ENCODE measurements around the gene RFESD. TPM values are rescaled to one million over a fixed set of nuclear protein-coding genes. Genes with fewer than 3 reads are reported as not detected.

Gene RFESD
- total RNA-seq, 2 experiments from 2014 or later = 1.3 to 1.5 TPM

GRCh38 chr5:95668728-95669127 lies 22.2 kb downstream of the RFESD start:
- H3K4me3 ChIP-seq (ENCODE audit: low read length) = no peak overlapping the region
- Mint-ChIP-seq H3K4me1 (ENCODE audit: low read depth) (peaks cover 6% of the 10 kb centered on the region), H3K9me3 (no peaks in the 10 kb centered on the region), H3K27me3 (no peaks in the 10 kb centered on the region), H3K4me3 (no peak overlapping the region), H3K36me3 (ENCODE audit: low read depth) (no peaks in the 10 kb centered on the region), H3K27ac (no peak overlapping the region)
- no peak for TF ChIP-seq CTCF (IDR thresholded peaks at IDR 0.05)
- no peaks in the 10 kb centered on the region for H3K36me3 ChIP-seq (ENCODE audit: insufficient read depth, low read length)
- H3K27me3 ChIP-seq (ENCODE audit: control insufficient read depth in 1 of 2, insufficient read depth in 2 of 2, low read length in 2 of 2) = no peaks in the 10 kb centered on the region
- H3K4me1 ChIP-seq (ENCODE audit: insufficient read depth, low read length) = no peaks in the 10 kb centered on the region
- intact Hi-C loops (cut with DNase I, micrococcal nuclease) = loop anchor here (5.0 to 10.0 kb wide), 2 partner anchors 59 to 666 kb away; no protein-coding TSS in a partner anchor
- DNase-seq (no peak), ATAC-seq (ENCODE audit: poor library complexity) (no peak)
- ChIA-PET CTCF (no interaction called here), POLR2A (no interaction called here)
- no peak overlapping the region for H3K27ac ChIP-seq (ENCODE audit: low read depth in 1 of 2, low read length in 2 of 2)
- H3K9me3 ChIP-seq (ENCODE audit: control insufficient read depth in 1 of 2, insufficient read depth in 1 of 2, low read length in 2 of 2) = no peaks in the 10 kb centered on the region

- no peaks in the 10 kb centered on the region for H3K27me3 ChIP-seq (ENCODE audit: control insufficient read depth in 1 of 2, insufficient read depth in 2 of 2, low read length in 2 of 2)
- CTCF ChIA-PET = no interaction called here
- Mint-ChIP-seq H3K27ac (no peak overlapping the region), H3K36me3 (ENCODE audit: low read depth) (no peaks in the 10 kb centered on the region), H3K4me3 (no peak overlapping the region), H3K9me3 (no peaks in the 10 kb centered on the region), H3K27me3 (no peaks in the 10 kb centered on the region), H3K4me1 (ENCODE audit: low read depth) (no peaks in the 10 kb centered on the region)
- H3K27ac ChIP-seq (ENCODE audit: low read depth in 1 of 2, low read length in 2 of 2) = no peak overlapping the region
- no peak for TF ChIP-seq CTCF (IDR thresholded peaks at IDR 0.05)
- no peaks in the 10 kb centered on the region for H3K9me3 ChIP-seq (ENCODE audit: control insufficient read depth in 1 of 2, insufficient read depth in 1 of 2, low read length in 2 of 2)
- no peaks in the 10 kb centered on the region for H3K4me1 ChIP-seq (ENCODE audit: insufficient read depth, low read length)
- intact Hi-C loops (cut with DNase I, micrococcal nuclease) = loop anchor here (5.0 to 10.0 kb wide), 2 partner anchors 58 to 665 kb away; no protein-coding TSS in a partner anchor
- no peaks in the 10 kb centered on the region for H3K36me3 ChIP-seq (ENCODE audit: insufficient read depth, low read length)
- DNase-seq (no peak), ATAC-seq (ENCODE audit: poor library complexity) (no peak)
- H3K4me3 ChIP-seq (ENCODE audit: low read length) = no peak overlapping the region
- POLR2A ChIA-PET = no interaction called here
These were observed 23.0 kb downstream of the RFESD start for GRCh38 chr5:95669540-95669939.

GRCh38 chr5:95669985-95670384 lies 23.4 kb downstream of the RFESD start:
- H3K9me3 Mint-ChIP-seq = no peaks in the 10 kb centered on the region
- H3K4me1 Mint-ChIP-seq (ENCODE audit: low read depth) = no peaks in the 10 kb centered on the region
- no peak for ATAC-seq (ENCODE audit: poor library complexity)
- intact Hi-C loops (cut with DNase I, micrococcal nuclease) = loop anchor here (5.0 to 10.0 kb wide), 2 partner anchors 57 to 665 kb away; no protein-coding TSS in a partner anchor
- no peaks in the 10 kb centered on the region for H3K27me3 ChIP-seq (ENCODE audit: control insufficient read depth in 1 of 2, insufficient read depth in 2 of 2, low read length in 2 of 2)
- no peaks in the 10 kb centered on the region for H3K36me3 ChIP-seq (ENCODE audit: insufficient read depth, low read length)
- no peak for TF ChIP-seq CTCF (IDR thresholded peaks at IDR 0.05)
- CTCF ChIA-PET = no interaction called here
- H3K4me3 Mint-ChIP-seq = no peak overlapping the region
- H3K36me3 Mint-ChIP-seq (ENCODE audit: low read depth) = no peaks in the 10 kb centered on the region
- POLR2A ChIA-PET = no interaction called here
- H3K4me1 ChIP-seq (ENCODE audit: insufficient read depth, low read length) = no peaks in the 10 kb centered on the region
- H3K27me3 Mint-ChIP-seq = no peaks in the 10 kb centered on the region
- no peak overlapping the region for H3K27ac ChIP-seq (ENCODE audit: low read depth in 1 of 2, low read length in 2 of 2)
- H3K9me3 ChIP-seq (ENCODE audit: control insufficient read depth in 1 of 2, insufficient read depth in 1 of 2, low read length in 2 of 2) = no peaks in the 10 kb centered on the region
- no peak overlapping the region for H3K4me3 ChIP-seq (ENCODE audit: low read length)
- no peak overlapping the region for H3K27ac Mint-ChIP-seq
- no peak for DNase-seq

All from CD4-positive, alpha-beta T cell (primary cell).